ENCODE data around the gene TUBGCP6.

TUBGCP6 gene

DNA sequence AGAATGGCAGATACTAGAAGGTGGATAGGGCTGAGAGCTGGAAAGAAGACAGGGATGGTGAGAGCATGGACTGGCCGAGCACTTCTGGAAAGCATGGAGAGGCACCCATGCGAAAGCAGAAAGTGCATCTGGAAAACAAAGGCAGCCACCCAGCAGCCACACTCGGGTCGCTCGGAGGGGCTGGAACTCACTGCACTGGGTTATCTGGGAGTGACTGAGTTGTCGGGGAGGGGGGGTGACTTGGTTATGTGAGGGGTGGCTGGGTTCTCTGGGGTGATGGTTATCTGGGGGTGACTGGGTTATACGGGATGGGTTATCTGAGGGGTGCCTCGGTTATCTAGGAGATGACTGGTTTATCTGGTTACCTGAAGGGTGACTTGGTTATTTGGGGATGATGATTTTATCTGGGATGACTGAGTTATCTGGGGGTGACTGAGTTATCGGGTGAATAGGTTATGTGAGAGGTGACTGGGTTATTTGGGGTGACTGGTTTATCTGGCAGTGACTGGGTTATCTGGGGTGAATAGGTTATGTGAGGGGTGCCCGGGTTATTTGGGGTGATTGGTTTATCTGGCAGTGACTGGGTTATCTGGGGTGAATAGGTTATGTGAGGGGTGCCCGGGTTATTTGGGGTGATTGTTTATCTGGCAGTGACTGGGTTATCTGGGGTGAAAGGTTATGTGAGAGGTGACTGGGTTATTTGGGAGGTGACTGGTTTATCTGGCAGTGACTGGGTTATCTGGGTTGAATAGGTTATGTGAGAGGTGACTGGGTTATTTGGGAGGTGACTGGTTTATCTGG lies 76.9 kb downstream of the TUBGCP6 start:
- TF ChIP-seq GATA1 (IDR thresholded peaks at IDR 0.05; ENCODE audit: low read depth, low read length) = no peak
- no peak for TF ChIP-seq POLR2A (IDR thresholded peaks at IDR 0.05; ENCODE audit: low read length)
- DNase-seq = no peak
